SIG-M5 treated with dmso at 0.1 percent for 504 hours (cell line): ENCODE results near the gene PFKL.

Experiments
- DNase-seq: peaks from one replicate; lab custom pipeline; 2025; ENCODE audit not compliant: unreplicated experiment; lab: John Stamatoyannopoulos, UW

PFKL gene

DNA sequence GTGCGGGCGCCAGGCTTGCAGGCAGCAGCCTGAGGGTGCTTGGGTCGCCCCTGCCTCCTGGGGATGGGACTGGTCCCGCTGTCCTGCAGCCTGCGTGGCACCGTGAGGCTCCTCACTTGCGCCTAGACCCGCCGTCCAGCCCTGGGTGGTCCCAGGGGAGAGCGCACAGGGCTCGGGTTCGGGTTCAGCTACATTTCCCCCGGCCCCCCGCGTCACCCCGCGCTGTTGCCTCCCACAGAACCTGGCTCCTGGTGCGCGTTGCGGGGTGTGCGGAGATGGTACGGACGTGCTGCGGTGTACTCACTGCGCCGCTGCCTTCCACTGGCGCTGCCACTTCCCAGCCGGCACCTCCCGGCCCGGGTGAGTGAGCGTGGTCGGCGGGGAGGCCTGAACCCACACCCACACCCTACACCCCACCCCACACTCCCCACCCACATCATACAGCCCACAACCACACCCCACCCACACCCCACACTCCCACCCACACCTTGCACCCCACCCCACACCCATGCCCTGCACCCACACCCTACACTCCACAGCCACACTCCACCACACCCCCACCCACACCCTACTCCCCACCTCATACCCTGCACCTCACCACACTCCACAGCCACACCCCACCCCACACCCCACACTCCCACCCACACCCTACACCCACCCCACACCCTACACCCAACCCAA lies 6.2 kb upstream of the PFKL start:
- DNase-seq = no peak

DNA sequence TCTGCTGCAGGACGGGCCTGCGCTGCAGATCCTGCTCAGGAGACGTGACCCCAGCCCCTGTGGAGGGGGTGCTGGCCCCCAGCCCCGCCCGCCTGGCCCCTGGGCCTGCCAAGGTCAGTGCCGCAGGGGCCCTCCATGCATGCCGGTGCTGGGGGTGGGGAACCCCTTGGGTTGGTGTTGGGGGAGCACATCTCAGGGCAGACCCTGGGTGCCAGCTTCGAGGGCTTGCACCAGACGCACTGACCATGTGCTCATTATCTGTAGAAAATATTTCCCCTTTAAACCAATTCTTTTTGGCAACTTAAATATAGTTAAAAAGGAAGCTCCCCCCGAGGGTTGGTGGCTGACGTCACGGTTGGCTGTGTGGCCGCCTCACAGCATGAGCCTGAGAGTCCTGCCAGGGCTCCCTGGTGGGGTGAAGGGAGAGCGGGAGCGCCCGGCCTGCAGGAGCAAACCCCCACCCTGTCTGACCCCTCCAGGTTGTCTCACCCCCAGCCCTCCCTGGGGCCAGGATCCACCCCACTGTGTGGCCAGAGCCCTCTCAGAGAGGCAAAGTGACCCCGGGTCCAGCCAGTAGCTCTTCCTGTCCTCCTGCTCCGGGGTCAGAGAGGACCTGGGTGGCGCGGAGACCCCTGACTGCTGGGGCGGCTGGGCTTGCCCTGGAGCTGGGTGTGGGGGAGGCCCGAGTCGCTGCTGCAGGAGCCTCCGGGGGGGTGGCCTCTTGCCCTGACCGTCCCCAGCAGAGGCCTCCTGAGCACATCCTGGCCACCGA lies 5.3 kb upstream of the PFKL start:
- peak; percentile 32 for DNase-seq

- no peak for DNase-seq
Observed at GRCh38 chr21:44295163-44295573, 4.7 kb upstream of the PFKL start.

DNA sequence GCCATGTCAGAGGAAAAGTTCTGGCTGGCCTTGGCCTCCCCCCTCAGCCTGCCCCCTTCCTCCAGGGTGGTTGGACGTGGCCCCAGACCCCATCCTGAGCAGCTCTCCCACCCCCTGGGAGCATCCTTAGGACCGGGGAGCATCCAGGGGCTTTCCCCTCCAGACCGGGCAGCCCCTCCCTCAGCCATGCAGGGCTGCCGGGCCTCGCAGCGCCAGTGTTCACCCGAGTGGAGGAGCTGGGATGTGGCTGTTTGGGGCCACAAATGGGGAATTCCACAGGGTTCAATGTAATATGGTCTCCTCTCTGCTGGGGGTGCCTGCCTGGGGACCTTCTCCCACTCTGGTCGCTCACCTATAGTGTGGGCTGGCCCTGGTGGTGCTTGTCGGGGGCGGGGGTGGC lies 4.2 kb upstream of the PFKL start:
- no peak for DNase-seq

GRCh38 chr21:44296103-44296519 lies 3.7 kb upstream of the PFKL start:
- no peak for DNase-seq

DNA sequence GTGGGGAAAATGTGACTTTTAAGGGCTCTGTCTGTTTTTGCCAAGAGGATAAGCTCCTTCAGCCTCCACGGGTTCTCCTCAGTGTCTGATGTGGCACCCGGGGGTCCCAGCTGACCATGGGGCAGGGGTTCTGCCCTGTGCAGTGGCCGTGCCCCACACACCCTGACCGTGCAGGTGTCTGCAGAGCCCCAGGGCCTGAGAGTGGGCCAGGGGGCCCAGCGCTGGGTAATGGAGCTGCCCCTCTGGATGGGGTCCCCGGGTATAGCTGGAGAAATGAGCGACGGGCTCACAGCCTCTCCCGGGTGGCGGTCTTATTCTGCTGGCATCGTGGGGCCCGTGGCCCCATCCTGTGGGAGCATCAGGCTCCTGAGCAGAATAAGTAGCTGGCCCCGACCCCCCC lies 2.9 kb upstream of the PFKL start:
- no peak for DNase-seq

DNA sequence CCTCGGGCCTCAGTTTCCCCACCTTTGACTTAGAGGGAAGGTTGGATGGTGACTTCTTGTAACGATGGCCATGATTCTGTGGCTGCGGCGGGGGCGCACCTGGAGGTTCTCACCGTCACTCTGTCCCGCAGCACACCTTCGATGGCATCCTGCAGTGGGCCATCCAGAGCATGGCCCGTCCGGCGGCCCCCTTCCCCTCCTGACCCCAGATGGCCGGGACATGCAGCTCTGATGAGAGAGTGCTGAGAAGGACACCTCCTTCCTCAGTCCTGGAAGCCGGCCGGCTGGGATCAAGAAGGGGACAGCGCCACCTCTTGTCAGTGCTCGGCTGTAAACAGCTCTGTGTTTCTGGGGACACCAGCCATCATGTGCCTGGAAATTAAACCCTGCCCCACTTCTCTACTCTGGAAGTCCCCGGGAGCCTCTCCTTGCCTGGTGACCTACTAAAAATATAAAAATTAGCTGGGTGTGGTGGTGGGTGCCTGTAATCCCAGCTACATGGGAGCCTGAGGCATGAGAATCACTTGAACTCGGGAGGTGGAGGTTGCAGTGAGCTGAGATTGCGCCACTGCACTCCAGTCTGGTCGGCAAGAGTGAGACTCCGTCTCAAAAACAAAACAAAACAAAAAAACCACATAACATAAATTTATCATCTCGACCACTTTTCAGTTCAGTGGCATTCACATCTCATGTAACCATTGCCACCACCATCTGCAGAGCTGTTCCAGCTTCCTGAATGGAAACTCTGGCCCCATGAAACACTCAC lies 2.1 kb upstream of the PFKL start:
- DNase-seq = peak; percentile 86

GRCh38 chr21:44298301-44298700 lies 1.6 kb upstream of the PFKL start:
- DNase-seq = no peak

GRCh38 chr21:44299085-44299457 lies 782 bp upstream of the PFKL start:
- DNase-seq = peak; percentile 75

DNA sequence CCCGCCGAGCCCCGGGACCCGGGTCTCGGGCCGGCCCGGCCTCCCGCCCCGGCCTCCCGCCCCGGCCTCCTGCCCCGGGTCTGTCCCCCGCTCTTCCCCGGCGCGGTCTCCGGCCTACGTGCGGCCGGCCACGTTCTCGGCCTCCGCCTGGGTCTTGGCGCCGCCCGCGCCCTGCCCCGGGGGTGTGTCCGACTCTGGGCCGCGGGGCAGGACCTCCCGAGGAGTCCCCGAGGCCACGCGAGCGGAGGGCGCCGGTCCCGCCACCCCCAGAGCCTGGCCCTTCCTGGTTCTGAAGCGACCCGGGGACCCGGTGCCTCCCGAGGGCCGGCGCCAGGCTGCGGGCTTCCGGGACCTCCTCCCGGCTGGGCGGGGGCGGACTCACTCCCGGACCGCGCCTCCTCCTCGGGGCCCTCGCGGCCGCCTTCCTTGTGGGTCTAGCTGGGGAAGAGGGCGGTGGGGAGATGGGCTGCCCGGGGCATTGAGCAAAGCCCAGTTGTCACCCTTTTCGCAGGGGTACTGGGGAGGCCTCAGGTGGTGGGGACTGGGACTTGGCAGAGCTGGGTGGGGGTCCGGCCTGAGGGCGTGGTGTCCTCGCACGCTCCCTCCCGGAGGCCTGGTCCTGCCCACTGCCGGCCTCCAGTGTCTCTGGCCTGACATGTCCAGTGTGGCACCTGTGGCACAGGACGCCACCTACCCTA lies 558 bp downstream of the PFKL start:
- peak; percentile 47 for DNase-seq

DNA sequence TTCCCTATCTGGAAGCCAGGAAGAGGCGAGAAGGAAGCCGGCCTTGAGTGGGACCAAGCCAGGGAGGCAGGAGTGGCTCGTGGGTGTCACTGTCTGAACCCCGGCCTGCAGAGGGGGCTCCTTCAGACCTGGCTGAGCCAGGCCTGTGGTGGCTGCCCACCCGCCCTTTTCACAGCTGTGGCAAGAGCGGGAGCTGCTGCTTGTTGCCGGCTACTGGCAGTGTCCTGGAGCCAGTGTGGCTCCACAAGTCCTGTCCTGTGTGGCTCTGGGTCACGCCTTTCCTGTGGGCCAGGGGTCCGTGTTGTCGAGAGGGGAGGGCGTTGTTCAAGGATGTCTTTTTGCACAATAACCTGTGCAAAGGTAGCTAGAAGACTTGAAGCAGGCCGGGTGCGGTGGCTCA lies 1.3 kb downstream of the PFKL start:
- no peak for DNase-seq

DNA sequence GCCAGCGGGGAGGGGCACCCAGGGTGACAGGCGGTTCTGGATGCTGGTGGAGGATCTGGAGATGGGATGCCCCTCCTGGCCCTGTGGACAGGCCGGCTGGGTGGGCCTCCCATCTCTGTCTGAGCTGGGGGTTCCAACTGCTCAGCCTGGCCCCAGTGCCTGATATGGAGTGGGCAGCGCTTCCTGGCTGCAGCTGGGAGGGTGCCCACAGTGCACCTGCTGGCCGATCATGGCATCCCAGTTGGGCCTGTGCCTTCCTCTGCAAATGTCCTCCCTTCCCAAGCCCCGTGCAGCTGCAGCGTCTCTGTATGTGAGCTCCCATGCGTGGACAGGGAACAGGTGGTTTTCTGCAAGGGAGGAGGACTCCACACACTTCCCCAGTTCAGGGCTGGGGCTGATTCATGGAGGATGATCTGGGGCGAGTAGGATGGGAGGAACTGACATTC lies 2.1 kb downstream of the PFKL start:
- peak; percentile 37 for DNase-seq

DNA sequence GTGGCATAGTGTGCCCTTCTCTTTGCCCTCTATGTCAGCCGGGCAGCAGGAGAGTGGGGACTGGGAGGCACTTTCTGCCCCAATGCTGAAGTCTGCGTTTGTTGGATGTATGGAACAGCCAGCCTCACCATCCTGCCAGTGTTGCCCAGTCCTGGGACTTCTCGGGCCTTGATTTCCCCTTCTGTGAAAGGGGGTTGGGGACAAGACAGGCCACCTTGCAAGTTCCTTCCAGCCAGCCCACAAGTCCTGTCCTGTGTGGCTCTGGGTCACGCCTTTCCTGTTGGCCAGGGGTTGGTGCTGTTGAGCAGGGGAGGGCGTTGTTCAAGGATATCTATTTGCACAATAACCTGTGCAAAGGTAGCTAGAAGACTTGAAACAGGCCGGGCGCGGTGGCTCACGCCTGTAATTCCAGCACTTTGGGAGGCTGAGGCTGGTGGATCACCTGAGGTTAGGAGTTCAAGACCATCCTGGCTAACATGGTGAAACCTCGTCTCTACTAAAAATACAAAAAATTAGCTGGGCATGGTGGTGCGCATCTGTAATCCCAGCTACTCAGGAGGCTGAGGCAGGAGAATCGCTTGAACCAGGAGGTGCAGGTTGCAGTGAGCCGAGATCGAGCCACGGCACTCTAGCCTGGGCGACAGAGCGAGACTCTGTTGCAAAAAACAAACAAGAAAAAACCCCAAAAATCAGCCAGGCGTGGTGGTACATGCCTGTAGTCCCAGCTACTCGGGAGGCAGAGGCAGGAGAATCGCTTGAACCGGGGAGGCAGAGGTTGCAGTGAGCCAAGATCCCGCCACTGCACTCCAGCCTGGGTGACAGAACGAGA lies 2.9 kb downstream of the PFKL start:
- DNase-seq = peak; percentile 59

- no peak for DNase-seq
Observed at GRCh38 chr21:44303490-44303981, 3.7 kb downstream of the PFKL start.

- DNase-seq = no peak
Observed at GRCh38 chr21:44304011-44304616, 4.3 kb downstream of the PFKL start.

DNA sequence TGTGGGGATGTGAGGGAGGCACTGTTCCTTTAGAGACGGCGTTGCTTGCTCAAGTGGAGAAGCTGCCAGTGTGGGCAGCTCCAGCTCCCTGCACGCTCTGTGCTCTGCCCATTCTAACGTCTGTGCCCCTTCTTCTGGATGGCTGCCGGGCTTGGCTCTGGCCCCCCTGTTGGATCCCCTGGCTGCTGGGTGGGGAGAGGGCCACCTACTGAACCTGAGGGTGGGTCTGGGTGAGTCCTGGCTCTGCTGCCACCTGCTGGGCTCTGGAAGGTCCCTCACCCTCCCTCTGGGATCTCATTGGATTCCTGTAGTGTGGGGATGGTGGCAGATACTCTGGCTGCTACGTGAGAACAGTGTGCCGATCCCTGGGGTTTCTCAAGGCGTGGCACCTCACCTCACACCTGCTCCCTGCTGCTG lies 5.0 kb downstream of the PFKL start:
- peak; percentile 35 for DNase-seq

- DNase-seq = no peak
Observed at GRCh38 chr21:44305691-44306090, 5.8 kb downstream of the PFKL start.

DNA sequence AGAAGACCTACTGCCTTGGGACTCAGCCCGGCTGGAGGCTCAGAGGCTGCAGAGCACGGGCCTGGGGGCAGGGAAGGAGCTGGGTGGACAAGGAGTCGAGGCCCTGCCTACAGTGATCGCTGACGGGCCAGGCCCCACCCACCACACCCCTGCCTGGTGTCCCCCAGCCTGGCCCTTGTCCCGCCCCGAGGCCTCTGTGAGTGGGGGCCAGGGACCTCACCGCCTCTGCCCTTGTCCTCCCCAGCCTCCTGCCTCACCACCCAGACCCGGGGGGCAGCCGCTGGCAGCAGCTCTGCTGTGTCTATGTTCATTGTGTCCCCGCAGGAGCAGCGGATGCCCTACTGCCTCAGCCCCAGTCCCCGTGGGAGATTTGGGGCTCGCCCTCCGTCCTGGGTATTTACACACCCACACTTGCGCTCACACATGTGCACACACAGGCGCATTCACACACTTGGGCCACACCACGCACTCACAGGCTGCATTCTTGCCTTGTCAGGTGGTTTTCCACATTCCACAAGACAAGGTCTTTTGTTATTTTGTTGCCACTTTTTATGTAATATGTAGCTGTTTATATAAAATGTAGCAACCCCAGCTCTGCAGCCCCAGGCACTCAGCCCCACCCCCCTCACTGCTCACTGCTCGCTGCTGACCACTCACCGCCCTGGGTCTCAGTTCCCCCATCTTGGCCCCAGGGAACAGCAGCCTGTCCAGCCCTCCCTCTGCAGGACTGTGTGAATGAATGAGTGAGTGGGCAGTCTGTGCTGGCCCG lies 7.3 kb downstream of the PFKL start:
- no peak for DNase-seq
